ENCODE data around the gene RAB4A.

GRCh38 chr1:229243638-229244037 lies 27.3 kb upstream of the RAB4A start:
- TF ChIP-seq CTCF (conservative IDR thresholded peaks at IDR 0.05; ENCODE audit: low read length), result no peak
- no peak for TF ChIP-seq EZH2phosphoT487 (IDR thresholded peaks at IDR 0.05; ENCODE audit: borderline replicate concordance, low read depth, low read length)

Data from OCI-LY7 (cell line).